Prostate gland (tissue), 2 donors: ENCODE measurements around the gene CMPK1. TPM values are rescaled to one million over a fixed set of nuclear protein-coding genes. Genes with fewer than 3 reads are reported as not detected.
A peak's percentile ranks its signal among the peaks of the same experiment; 100 is the strongest.

ENCODE experiments used
- DNase-seq: peaks from one replicate; pipeline ENCODE4 v3.0.0-alpha.2; 2019; ENCODE audit warnings: low spot score
- H3K27ac ChIP-seq, 2 donors: fragments of 200-600 bp; sonication (generic); 2 replicates each; pipeline ENCODE4 v1.5.1; 2017 to 2019
- H3K27me3 ChIP-seq: fragments of 200-600 bp; sonication (generic); replicated peaks from 2 replicates; pipeline ENCODE4 v1.5.1; 2019; ENCODE audit not compliant: insufficient read depth
- H3K36me3 ChIP-seq, 2 donors: fragments of 200-600 bp; sonication (generic); 1 replicate in 1 of 2; 2 replicates in 1 of 2; pipeline versions ENCODE4 v1.5.1 to v1.8.1; 2017 to 2019
- H3K4me1 ChIP-seq: fragments of 200-600 bp; sonication (generic); replicated peaks from 2 replicates; pipeline ENCODE4 v1.5.1; 2019
- H3K4me3 ChIP-seq, 2 donors: fragments of 200-600 bp; sonication (generic); 2 replicates each; pipeline ENCODE4 v1.5.1; 2017 to 2019
- H3K9me3 ChIP-seq: fragments of 200-600 bp; sonication (generic); 2 replicates; pipeline ENCODE4 v1.5.1; 2017
- CTCF ChIP-seq, 4 experiments: fragments of 200-600 bp in 2 of 4; fragments of 450-650 bp in 2 of 4; sonication (generic) in 2 of 4; IDR thresholded peaks; 1 replicate in 3 of 4; 2 replicates in 1 of 4; pipeline ENCODE4 v1.5.1; 2016 to 2019; ENCODE audit warnings: antibody characterized with exemption in 4 of 4, mild to moderate bottlenecking in 2 of 4, moderate library complexity in 2 of 4
- POLR2A ChIP-seq: fragments of 450-650 bp; IDR thresholded peaks from one replicate; pipeline ENCODE4 v1.6.1; 2016; ENCODE audit warnings: antibody characterized with exemption, mild to moderate bottlenecking
- POLR2AphosphoS5 ChIP-seq: sonication (generic); formaldehyde crosslinking; IDR thresholded peaks from one replicate; pipeline ENCODE4 v1.6.1; 2017; ENCODE audit warnings: antibody characterized with exemption
- WGBS: methylation state at CpG from one replicate; pipeline ENCODE4 v1.1.5; 2018; 5-methylcytosine and 5-hydroxymethylcytosine counted together
- intact Hi-C: fragments of 100-400 bp; cut with DNase I; formaldehyde crosslinking; loops from one replicate; pipeline ENCODE4 v1.14.2; 2022
- total RNA-seq, 2 donors: library from RNA; depleted of rRNA; stranded (reverse); fragments of >200 nt; gene quantifications; one replicate each; pipeline ENCODE4 v1.1.0, GENCODE V29; 2016

Gene CMPK1
- total RNA-seq, 2 donors from 2014 or later = 54.9 to 152 TPM

- Histone ChIP-seq H3K27ac (no peak overlapping the region), H3K27me3 (no peaks in the 10 kb centered on the region), H3K9me3 (no peaks in the 10 kb centered on the region), H3K4me1 (no peaks in the 10 kb centered on the region), H3K4me3 (no peak overlapping the region), H3K36me3 (peaks cover 0 to 2% of the 10 kb centered on the region in 2 donors)
- DNase-seq = no peak
- intact Hi-C loops = no loop called here
- TF ChIP-seq POLR2AphosphoS5 = no peak
- 76% methylated on average over 1 of the region's 1 CpG for WGBS
Measured at GRCh38 chr1:47378147-47378546, 44.6 kb downstream of the CMPK1 start.

- Histone ChIP-seq H3K27ac (no peak overlapping the region), H3K4me1 (no peaks in the 10 kb centered on the region), H3K27me3 (no peaks in the 10 kb centered on the region), H3K9me3 (no peaks in the 10 kb centered on the region), H3K4me3 (no peak overlapping the region), H3K36me3 (no peaks in the 10 kb centered on the region)
- peak; percentile 48 for DNase-seq
- TF ChIP-seq POLR2A (no peak), CTCF (IDR thresholded peaks at IDR 0.05) (no peak), POLR2AphosphoS5 (peak; percentile 82)
- 57% methylated on average over 5 of the region's 5 CpGs for WGBS
- intact Hi-C loops = no loop called here
Measured at GRCh38 chr1:47380699-47381098, 47.1 kb downstream of the CMPK1 start.

GRCh38 chr1:47382399-47382983 lies 48.9 kb downstream of the CMPK1 start:
- no peak for TF ChIP-seq CTCF (IDR thresholded peaks at IDR 0.05)
- TF ChIP-seq POLR2AphosphoS5 = no peak
- no peak for TF ChIP-seq POLR2A
- Histone ChIP-seq H3K27me3 (no peaks in the 10 kb centered on the region), H3K4me3 (no peak overlapping the region), H3K27ac (no peak overlapping the region), H3K9me3 (no peaks in the 10 kb centered on the region), H3K4me1 (no peaks in the 10 kb centered on the region), H3K36me3 (no peaks in the 10 kb centered on the region)
- 64% methylated on average over 3 of the region's 3 CpGs for WGBS
- intact Hi-C loops = no loop called here
- DNase-seq = no peak

GRCh38 chr1:47384083-47384482 lies 50.5 kb downstream of the CMPK1 start:
- intact Hi-C loops = no loop called here
- H3K36me3 ChIP-seq = no peaks in the 10 kb centered on the region
- H3K4me1 ChIP-seq = peaks cover 4% of the 10 kb centered on the region
- WGBS = 95% methylated on average over 3 of the region's 3 CpGs
- DNase-seq = no peak
- no peaks in the 10 kb centered on the region for H3K27me3 ChIP-seq
- H3K4me3 ChIP-seq = no peak overlapping the region
- TF ChIP-seq CTCF (IDR thresholded peaks at IDR 0.05) (no peak), POLR2A (no peak), POLR2AphosphoS5 (no peak)
- no peak overlapping the region for H3K27ac ChIP-seq
- H3K9me3 ChIP-seq = no peaks in the 10 kb centered on the region

- TF ChIP-seq CTCF (IDR thresholded peaks at IDR 0.05) = no peak
- no peak for TF ChIP-seq POLR2A
- intact Hi-C loops = no loop called here
- WGBS = 79% methylated on average over 6 of the region's 6 CpGs
Measured at GRCh38 chr1:47385020-47385419, 51.4 kb downstream of the CMPK1 start.

More at GRCh38 chr1:47385020-47385419, 51.4 kb downstream of the CMPK1 start:
- DNase-seq = no peak
- H3K4me3 ChIP-seq = no peak overlapping the region
- H3K9me3 ChIP-seq = no peaks in the 10 kb centered on the region
- H3K36me3 ChIP-seq = no peaks in the 10 kb centered on the region
- peaks cover 4% of the 10 kb centered on the region for H3K4me1 ChIP-seq
- no peaks in the 10 kb centered on the region for H3K27me3 ChIP-seq
- no peak overlapping the region for H3K27ac ChIP-seq
